GM18508 (cell line): ENCODE measurements around the gene PRKCD.

Experiments
- ATAC-seq: cut with Tn5 transposase; IDR thresholded peaks from one replicate; pipeline ENCODE4 v1.9.1; 2021; ENCODE audit warnings: moderate number of reproducible peaks; ENCODE audit not compliant: insufficient read depth, unreplicated experiment

The PRKCD gene

DNA sequence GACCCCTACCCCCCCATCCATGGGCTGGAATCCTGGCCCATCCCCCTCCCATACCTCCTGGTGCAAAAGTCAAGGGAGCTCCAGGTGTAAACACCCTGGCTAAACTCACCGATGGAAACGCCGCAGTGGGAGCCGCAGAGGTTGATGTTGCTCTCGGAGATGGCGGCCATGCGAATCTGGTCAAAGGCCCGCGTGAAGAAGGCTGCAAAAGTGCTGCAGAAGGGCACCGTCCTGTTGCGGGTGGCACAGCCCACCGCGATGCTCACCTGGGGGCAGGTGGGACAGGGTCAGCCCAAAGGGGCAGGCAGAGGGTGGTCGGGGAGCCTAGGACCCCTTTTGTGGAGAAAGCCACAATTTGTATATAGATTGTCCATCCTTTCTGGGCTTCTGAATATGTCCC lies 68.2 kb downstream of the PRKCD start:
- ATAC-seq, result no peak

DNA sequence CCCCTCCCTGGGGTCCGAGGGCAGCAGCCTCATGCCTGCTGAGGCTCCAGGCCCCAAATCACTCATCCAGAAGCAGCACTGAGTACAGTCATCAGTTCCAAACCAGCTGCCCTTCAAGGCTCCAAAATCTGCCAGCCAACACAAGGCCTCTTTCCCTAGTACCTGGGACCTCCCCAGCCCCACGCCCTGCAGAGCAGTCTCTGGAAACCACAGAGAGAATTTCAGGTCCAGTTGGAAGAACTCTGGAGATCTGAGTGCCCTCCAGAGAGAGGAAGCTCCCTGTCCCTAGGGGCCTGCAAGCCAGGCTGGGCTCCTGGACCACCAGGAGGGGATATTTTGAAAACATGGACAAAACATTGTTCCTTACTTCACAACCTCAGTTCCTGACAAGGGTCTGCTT lies 68.6 kb downstream of the PRKCD start:
- no peak for ATAC-seq

DNA sequence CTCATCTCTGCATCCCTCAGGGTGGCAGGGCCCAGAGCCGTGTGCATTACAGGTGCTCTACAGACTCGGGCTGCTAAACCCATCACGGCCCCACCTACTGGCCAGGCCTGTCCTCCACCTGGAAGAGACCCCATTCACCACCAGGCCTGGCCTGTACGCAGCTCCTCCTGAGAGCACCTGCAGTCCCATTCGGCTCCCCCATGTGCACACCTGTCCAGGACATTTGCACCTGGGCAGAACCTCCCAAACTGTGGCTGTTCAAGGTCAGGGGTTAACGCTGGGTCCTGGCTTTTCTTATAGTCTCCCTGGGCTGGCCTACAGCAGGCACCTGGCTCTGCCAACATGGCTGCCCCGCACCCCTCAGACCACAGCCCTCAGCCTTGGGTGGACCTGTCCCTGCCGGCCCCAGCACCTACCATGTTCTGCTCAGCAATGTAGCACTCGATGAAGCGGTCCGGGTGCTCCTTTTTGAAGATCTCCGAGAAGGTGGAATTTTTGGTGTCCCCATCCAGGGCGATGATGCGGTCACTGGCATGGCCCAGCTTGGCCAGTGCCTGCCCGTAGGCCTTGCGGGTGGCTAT lies 69.1 kb downstream of the PRKCD start:
- no peak for ATAC-seq

DNA sequence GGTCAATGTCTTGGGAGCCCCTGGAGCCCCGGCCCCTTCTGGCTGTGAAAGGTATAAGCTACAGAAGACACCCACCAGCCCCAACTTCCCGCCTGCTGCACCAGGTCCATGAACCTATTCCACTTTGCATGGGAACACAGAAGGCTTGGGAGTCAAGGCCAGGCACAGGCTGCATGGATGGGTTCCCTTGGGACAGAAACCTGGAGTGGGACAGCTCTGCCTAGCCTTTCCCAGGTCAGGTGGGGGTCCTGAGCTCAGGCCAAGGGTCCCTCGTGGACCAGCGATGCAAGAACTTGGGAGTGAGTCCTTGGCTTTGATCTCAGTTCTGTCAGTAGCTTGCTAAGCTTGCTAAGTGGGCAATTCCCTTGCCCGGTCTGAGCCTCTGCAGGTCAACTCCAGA lies 69.8 kb downstream of the PRKCD start:
- no peak for ATAC-seq

DNA sequence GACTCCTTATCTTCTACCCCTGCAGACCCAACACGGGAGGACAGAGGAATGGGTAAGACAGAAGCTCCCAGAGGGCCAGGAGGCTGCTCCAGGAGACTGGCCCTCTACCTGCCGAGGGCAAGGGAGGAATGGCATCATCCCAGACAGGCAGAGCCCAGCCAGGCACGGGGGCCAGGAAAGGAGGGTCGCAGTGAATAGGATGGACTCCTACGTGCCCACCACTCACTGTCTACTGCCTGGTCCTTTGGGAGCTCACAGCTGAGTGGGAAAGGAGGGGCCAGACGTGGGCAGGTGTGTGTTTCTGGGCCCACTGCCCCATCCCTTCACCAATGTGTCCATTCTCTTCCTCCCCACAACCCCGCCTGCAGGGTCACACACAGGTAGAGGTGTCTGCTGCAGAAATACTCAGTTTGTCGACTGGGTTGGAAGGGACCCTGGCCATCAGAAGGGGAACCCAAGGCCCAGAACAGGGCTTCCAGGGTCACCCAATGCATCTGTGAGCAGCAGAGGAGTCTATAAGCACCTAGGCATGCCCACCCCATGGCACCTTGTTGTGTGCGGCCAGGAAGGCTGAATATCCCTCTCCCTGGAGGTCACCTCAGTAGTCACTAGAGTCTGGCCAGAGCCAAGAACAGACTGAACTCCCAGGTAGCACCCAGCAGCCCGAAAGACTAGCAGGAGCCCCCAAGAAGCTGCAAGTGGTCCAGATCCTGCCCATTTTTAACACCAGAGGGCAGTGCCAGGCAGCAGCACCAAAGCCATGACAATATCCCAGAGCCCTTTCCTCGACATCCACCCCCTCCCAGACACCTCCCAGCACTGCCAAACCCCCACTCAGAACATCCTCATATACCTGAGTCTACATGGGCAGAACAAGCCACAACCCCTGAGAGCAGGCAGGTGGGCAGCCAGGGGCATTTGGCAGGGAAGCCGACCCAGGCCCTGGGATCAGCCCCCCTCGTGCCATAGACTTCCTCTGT lies 70.8 kb downstream of the PRKCD start:
- ATAC-seq, result no peak

DNA sequence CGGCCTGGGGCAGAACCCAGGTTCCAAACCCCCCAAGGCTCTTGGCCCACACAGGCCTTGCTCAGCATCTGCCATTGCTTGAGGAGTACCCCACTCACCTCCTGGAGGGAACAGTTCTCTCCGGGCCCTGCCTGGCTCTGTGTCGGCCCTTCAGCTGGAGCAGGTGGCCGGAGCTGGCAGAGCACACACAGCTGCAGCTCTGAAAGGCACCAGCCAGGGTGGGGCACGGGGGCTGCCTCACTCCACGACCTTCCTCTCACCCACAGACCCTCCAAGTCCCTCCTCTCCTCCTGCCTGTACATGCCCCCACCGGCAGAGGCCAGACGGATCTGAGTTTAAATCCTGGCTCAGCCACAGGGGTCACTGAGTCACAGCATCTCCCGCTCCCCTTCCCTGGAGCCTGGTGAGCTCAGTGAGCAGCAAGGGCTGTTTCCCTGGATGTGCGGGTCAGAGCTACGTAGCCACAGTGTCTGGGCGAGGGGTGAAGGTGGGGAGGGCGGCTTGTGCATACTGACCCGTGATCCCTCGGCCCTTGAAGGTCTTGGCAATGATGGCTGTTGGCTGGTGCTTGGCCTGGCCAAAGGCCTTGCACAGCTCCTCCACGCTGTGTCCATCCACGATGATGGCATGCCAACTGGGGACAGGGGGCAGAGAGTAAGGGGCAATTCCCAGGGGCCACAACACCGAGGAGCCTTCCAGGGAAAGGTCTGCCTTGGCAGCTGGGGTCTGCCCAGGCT lies 71.8 kb downstream of the PRKCD start:
- ATAC-seq, result no peak

DNA sequence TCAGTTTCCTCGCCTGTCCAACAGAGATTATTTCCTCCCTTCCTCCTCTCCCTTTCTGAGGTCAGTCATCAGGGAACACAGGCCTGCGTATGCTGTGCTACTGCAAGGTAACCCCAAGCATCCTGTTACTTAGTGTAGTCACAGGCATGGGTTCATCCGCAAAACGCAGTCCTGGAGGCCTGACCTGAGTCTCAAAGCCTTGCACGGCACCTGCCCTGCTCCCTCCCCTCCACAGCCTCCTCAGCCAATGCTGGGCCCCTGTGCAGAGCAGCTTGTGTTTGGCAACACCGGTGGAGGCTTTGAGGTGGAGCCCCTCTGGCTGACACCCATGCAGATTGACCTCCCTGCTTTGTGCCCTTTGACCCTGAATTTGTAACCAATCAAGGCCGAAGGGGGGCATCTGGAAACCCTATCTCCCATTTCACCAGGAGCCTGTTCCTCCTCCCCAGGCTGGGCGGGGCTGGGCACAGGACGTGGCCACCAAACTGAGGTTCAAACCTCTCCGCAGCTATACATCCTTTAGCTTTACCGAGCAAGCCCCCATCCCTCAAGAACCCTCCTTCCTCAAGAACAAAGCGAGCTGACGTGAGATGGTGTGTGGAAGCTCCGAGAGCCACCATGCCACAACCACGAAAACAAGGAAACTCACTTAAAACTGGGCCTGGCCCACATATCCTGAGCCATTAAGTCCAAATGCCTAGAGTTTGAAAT lies 73.3 kb downstream of the PRKCD start:
- no peak for ATAC-seq

DNA sequence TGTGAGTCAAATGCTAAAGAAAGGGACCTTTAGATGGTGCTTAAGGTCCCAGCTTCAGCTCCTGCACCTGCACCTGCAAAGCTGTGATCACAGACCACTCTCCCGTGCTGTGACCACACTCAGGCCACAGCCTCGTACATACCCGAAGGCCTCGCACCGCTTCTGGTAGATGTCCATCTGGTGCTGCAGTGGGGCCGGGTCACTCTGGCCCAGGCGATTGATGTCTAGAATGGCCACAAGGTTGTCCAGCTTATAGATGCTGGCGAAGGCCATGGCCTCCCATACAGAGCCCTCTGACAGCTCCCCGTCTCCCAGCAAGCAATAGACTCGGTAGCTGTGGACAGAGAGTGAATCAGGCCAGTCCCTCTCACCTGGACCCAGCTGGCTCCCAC lies 73.8 kb downstream of the PRKCD start:
- ATAC-seq, result no peak

DNA sequence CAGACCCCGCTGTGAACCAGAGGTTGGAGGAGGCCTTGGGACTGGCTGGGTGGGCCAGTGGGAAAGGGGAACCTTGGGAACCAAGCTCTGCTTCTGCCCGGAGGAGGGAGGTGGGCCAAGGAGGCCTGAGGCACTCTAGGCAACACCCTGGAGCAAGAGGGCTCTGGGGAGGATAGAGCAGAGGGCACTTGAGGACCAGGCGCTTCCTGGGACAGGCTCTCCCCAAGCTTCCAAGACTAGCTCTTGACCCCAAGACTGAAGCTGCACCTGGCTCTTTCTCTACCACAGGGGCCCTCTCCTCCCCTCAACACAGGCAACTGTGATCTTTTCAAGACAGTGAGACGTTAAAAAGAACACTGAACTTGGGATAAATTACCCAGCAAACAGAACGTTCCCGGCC lies 74.5 kb downstream of the PRKCD start:
- ATAC-seq, result no peak

DNA sequence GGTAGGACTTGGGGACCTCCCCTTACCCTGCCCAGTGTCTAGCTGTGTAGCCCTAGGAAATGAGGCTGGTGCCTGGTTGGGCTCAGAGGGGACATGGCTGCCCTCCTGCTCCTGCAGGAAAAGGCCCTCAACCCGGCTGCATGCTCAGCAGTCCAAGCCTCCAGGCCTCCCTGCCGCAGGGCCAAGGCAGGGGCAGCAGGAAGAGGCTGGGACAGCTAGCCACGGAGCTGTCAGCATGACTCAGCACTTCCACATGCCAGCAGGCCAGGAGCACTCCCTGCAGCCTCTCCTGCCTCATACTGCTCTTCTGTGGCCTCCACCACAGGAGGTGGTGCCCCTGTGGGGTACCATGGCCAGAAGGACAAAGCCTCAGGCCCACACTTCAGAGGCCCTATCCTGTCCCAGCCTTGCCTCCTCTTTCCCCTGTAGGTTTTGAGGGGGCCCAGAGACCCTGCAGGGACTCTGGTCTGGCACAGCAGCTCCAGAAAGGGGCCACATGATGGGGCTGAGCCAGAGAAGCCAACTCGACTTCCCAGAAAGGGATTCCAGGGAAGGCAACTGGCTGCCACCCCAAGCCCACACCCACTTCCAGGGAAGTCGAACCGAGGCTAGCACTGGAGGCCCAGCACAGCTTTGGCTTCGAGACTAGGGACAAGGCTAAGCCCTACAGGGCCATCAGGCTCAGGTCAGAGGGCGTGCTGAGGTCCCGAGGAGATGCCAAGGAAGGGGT lies 75.3 kb downstream of the PRKCD start:
- ATAC-seq, result no peak

DNA sequence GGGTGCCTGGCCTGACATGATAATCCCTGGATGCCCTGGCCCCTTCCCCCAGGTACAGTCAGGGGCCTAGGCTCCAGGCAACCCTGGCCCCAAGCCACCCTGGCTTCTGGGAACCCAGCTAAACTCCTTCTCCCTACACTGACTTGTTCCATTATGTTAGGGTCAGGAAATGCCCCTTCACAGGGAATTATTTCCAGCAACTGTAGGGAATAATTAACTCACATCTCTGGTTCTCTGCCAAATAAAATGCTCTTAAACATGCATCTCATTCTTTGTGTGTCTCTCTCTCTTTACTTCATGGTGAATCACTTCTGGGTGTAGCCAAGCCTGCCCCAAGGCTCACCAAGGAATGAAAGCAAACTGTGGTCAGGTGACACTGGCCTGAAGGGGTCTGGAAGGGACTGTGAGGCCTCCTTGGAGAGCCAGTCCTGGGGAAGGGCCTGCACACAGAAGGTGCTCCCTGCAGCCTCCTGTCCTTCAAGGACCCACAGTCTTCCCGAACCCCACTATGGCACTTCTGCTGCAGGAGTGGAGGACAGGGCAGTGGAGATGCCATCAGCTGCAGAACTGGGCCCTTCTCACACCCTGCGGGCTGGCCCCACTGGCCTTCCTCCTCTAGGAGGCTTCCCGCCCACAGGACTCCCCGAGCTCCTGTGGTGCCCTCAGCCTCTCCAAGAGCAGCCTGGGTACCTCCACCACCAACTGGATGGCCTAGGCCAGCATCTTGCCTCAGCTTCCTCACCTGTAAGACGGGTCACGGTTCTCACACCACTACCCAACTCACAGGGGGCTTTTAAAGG lies 77.2 kb downstream of the PRKCD start:
- ATAC-seq, result no peak

DNA sequence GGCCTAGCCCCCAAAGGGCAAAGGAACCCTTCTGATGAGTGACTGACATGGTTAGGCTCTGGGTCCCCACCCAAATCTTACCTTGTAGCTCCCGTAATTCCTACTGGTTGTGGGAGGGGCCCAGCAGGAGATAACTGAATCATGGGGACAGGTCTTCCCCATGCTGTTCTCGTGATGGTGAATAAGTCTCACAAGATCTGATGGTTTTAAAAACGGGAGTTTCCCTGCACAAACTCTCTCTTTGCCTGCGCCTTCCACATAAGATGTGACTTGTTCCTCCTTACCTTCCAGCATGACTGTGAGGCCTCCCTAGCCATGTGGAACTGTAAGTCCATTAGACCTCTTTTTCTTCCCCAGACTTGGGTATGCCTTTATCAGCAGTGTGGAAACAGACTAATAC lies 77.9 kb downstream of the PRKCD start:
- no peak for ATAC-seq

DNA sequence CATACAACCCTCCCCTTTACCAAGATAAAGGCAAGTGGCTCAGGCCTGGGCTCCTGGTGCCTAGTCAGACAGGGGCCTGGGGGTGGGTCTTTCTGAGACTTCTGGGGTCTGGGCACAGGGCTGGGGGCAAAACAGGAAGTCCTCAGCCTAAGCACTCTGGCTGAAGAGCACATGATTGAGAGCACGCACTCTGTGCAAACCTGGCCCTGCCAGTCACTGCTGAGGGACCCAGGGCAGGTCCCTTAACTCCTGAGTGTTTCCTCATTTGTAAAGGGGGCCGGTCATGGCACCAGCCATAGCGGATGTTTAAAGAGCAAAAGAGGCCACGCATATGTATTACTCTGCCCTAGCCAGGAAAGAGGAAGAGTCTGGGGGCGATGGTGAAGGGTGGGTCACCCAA lies 78.8 kb downstream of the PRKCD start:
- no peak for ATAC-seq

DNA sequence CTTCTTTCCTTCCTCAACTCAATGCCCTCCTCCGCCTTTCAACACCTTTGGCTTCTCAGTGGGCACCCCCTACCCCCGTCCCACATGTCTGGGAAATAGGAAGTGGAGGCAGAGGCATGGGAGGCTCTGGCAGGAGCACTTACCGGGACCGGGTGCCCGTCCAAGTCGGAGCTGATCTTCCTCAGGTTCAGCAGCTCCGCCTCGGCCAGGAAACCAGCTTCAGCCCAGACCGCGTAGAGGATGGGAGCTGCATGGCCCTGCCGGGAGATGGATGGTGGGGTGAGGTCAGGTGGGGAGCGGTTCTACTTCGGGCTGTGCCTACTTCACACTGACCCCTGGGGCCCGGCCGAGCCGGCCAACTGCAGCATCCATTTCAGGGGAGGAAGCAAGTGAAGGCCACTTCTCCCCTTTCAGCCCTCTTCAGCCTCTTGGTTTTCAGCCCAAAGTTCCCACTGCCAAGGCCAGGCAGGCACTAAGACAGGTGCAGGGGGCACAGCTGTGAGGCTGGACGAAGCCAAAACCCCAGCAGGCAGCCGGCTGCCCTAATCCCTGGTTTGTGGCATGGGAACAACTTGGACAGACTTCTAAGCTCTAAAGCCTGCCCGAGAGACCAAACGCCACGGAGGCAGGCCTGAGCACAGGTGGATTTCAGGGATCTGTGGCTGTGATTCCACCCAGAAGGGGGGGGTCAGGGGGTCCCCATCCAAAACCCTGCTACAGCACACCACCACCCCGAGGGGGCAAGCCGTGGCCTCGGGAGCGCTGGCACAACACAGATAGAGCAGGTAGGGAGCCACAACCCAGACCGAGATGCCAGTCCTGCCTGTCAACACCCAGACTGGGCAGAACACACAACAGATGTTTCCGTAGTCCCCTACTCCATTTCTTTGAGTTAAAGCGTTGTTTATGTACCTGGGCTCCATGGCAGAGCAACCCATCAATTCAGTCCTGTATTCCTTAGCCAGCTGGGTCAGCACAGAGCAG lies 80.3 kb downstream of the PRKCD start:
- ATAC-seq, result no peak

DNA sequence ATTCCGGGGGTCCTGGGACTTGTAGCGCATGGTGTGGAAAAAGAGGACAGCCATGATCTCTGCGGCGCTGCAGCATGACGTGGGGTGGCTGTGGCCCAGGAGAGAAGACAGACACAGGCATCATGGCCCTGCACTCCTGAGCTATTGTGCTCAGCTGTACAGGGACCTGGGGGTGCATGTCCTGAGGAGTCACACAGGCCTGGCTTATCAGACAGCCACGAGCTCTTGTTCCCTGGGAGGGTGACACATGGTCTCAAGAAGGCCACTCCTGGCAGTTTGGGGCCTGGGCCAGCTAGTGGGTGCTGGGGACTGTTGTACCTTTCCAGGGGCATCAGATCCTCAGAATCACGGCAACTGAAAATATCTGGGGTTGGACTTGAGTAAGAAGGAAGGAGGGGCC lies 81.1 kb downstream of the PRKCD start:
- no peak for ATAC-seq
